GM08714 (cell line): Measurements from ENCODE around the gene LOXL4.

ENCODE experiments used
- H3K4me3 ChIP-seq: fragments of 200-500 bp; sonication (Bioruptor generic); 2 replicates; pipeline ENCODE4 v1.5.1; 2014; ENCODE audit warnings: mild to moderate bottlenecking, low read length, inconsistent platforms
- ZNF274 ChIP-seq: IDR thresholded peaks from 2 replicates; pipeline ENCODE4 v1.6.1; 2012; ENCODE audit warnings: mild to moderate bottlenecking, low read depth, low read length

LOXL4 gene

DNA sequence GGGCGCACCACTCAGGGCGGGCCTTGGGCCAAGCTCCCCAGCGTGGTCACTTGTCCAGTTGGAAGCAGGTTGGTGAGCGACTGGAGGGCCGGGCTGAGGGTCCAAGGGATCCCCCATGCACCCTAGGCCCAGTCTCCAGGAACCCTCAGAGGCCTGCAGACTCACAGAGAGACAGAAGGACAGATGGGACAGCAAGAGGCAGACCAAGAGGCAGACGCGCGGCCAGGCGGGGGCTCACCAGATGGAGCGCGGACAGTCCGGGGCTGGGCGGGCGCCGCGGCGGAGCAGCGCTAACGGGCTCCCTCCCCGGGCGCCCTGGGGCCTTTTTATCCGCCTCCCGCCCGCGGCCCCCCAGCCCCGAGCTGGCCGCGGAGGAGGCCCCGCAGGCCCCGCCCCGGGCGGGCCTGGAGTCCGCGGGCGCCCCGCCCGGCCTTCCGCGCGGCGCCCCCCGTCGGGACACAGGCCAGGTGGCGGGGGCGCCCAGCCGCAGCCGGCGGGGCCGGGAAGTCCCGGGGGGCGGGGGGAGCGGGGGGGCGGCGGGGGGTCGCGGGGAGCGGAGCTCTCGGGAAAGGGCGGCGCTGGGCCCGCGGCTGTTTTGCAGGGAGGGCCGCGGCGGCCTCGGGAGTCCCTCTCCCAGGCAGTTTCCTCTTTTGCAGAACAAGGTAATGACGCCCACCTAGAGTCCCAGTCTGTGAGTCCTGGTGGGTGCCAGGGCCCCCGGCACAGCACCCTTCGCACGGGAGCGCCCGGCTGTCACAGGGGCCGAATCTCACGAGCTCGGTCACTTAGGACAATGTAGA is at the start of gene LOXL4:
TSS of gene LOXL4 (minus strand) at position 301 of the 800 bp plus-strand sequence. CDS start 5,175 bp downstream, outside the sequence.
- H3K4me3 ChIP-seq, result no peak within 1 kb of the TSS
- TF ChIP-seq ZNF274, result no peak

DNA sequence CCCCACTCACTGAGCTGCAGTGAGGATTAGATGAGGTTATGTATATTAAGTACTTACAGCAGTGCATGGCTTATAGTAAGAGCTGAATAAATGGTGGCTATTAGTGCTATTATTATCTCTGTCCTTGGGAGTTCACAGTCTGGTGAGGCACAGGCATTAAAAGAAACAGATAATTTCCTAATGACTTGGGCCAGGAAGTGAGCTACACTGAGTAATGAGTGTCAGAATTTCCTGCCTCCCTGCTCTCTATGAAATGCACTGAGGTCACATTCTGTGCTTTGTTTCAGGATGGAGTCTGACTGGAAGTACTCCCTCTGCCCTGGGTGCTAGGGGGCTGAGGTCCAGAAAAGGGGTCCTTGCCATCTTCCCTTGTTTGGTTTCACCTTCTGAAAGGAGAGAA is 48.7 kb upstream of the LOXL4 start:
- no peak overlapping the region for H3K4me3 ChIP-seq
- no peak for TF ChIP-seq ZNF274

DNA sequence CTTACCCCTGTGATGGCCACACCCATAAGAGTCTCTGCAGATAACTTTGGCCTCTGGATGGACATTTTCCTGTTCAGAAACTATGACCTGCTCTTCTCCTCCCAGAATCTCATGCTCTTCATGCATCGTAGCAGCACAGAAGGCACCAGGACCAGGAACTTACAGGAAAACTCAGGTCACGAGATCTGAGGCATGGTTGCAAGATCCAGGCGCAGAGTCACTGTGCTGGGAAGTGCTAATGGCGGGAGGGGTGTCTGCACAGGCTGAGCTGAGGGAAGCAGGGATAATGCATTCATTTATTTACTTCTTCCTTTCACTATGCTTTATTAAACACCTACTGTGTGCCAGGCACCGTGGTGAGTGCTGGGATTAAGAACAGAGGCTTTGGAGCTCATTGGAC is 48.2 kb upstream of the LOXL4 start:
- H3K4me3 ChIP-seq, result no peak overlapping the region
- no peak for TF ChIP-seq ZNF274

DNA sequence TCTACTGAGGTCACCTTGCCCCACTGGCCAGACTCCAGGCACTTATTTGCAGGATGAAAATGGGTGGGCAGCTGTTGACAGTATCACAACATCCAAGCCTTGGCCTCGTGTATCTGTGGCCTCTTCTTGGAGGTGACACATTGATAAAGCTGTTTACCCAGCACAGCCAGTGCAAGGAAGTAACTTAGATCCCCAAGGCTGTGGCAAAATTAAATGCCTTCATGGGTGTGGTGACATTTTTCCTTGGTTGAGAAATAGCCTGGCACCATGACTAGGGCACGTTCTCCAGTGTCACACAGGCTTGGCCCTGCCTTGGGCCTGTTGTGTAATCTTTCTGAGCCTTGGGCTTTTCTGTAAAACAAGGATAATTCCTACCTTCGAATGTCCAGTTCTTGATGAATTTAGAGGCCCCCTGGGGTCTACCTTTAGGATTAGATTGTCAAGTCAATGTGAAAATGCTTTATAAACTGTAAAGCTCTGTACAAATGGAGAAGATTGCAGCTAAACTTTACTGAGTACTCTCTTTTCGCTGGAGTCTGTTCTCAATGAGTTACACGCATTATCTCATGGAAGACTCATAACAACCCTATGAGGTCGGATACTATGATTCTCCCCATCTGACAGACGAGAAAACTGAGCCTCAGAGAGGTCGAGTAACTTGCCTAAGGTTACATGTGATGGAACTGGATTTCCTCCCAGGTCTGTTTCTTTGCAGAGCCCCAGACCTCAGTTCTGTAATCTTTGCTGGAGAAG is 46.7 kb upstream of the LOXL4 start:
- no peak for TF ChIP-seq ZNF274
- no peak overlapping the region for H3K4me3 ChIP-seq

DNA sequence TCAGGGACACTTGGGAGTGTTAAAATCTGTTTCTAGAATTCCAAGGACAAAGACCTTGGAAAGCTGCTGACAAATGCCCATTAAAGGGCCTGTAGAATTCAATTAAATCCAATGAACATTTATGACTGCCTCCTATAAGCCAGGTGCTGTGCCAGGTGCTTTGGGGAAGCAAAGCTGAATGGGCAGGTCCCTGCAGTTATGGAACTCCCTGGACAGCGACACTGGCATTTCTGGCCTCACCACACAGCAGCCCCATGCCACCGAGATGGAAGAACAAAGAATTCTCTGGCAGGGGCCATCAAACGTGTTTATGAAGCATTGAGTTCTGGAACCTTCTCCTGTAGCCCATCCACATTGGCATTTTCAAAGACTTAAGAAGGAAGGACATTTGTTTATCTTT is 45.6 kb upstream of the LOXL4 start:
- TF ChIP-seq ZNF274, result no peak
- H3K4me3 ChIP-seq, result no peak overlapping the region

DNA sequence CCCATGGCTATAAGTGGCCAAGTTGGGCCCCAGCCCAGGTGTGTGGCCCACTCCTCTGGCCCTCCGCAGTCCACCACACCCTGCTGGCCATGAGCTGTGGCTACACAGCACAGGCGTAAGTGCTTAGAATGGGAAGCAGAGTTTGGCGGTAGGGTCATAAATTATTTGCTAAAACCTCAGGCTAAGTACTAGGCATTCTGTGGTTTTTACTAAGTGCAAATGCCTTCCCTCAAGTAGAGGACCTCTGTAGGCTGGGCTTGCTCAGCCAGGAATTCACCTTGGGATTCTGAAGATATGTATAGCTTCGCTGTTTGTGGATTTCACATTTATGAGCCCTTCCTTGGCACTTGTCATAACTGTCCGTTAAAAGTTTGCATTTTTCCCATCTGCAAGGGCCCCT is 44.8 kb upstream of the LOXL4 start:
- no peak for TF ChIP-seq ZNF274
- H3K4me3 ChIP-seq, result no peak overlapping the region

DNA sequence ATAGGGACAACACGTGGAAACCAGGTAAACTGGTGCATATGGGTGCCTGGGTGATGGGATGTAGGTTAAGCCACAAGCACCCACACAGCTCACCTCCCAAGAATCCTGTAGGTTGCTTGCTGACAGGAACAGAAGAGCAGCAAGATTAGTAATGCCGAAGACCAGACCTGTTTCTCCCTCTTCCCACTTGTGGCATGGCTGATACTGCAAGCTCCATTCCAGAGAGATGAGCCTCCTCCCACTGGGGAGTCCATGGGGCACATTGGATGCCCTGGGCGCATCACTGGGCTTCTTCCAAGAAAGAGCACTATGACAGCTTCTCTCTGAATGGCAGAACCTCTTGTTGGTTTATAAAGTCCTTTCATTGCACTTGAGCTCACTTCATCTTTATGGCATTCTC is 44.4 kb upstream of the LOXL4 start:
- H3K4me3 ChIP-seq, result no peak overlapping the region
- no peak for TF ChIP-seq ZNF274

DNA sequence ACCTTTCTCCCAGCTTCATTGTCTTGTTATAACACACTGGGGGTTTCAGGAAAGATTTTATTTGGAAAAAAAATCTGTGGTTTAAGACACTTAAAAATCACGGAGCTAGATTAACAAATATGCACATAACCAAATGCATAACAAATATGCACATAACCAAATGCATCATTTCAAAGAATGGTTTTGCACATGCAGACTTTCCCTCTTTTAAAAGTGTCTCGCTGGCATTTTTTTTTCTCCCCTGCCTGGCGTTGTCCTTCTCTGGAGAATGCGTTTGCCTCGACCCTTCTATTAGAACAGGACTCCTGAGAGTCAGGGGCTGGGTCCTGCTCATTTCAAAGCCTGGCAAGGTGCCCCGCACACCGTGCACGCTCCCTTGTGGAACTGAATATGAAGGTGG is 42.7 kb upstream of the LOXL4 start:
- TF ChIP-seq ZNF274, result no peak
- no peak overlapping the region for H3K4me3 ChIP-seq

DNA sequence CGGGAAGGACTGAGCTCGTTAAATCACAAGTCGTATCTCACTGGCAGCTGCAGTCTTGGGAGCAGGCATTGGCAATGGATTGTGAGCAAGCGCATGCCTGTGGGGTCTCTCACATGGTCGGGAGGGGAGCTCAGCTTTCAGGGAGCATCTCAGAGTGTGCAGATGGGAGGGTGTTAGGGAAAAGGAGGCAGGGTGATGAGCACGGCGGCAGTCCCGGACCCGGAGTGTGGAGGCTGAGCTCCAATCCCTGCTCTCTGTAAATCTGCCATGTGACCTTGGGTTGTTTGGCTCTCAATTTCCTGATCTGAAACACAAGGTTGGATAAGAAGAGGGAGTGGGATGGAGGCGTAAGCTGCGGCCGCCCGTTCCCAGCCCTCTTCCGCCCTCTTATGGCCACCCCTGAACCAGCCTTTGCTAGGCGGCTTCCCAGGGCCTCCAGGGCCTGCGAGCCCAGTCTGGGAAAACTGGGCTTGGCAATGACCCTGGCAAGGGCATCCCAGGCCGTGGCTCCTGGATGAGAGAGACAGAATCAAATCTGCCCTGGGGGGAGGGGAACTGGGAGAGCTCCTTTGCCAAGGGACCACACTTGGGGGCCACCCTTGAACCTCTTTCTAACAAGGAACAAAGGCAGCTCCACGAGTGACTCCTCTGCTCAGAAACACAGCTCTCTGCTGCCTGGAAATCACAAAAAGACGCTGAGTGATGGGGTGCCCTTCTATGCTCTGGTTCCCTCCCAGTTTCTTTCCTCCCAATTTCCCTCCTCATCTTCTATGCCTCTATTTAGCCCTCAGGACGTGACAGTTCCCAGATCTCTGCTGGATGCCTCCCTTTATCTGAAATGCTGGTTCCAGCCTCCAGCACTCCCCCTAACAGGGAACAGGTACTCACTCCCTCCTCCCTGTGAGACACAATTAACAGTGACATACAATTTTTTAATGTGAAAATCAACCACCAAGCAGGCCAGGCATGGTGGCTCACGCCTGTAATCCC is 41.7 kb upstream of the LOXL4 start:
- H3K4me3 ChIP-seq, result no peak overlapping the region
- TF ChIP-seq ZNF274, result no peak

DNA sequence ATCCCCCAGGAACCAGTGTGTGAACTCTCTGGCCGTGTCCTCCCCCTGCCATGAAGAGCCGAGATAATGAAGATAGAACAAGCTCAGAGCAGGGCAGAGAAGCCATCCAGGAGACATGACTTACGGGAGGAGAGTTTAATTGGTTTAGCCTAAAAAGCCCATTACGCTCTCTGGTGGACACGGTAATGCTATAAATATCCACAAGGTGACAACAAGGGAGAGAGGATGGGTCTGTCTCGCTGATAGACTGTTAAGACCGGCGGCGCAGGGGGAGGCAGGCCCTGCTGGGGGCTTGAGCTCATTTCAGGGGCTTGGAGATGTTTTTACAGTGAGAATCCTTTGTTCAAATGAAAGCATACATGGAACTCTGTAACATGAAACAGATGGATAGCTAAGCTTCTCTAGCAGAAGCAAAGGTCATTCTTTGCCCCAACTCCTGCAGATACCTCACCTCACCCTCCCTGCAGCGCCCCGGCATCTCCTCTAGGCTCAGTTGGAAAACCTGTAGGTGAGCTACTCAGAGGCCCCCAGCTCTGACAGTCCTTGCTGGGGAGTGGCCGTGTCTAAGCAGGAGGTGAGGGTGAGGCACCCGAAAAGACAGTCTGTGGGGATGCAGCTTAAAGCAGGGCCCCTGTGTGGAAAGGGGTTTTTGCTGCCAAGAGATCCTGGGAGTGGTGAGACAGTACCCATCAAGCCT is 40.8 kb upstream of the LOXL4 start:
- TF ChIP-seq ZNF274, result no peak
- H3K4me3 ChIP-seq, result no peak overlapping the region

DNA sequence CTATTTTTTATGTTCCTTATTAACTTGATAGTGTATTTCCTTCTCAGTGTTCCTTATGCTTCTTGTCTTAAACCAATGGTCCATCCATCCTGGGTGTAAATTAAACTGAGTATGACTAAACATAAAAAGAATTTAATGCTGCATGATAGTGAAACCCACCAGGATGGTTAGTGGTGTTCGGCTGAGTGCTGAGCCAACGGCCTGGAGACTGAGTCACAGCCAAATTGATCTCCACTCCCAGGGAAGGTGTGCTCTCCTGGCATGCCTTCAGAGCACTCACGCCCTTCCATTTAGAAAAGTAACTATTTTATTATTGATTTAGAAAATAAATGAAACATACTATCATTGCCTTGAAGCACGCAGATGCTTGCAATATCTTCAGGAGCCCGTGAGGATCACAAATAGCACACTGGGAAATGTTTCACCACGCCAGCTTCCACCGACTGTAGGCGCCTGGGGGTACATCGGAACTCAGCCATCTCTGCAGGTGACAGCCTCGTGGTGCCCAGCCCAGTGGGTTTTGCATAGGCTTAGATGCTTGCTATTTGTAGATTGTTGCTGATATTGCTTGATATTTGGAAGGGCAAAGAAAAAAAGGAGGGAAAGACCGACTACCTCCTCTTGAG is 40.0 kb upstream of the LOXL4 start:
- TF ChIP-seq ZNF274, result no peak
- no peak overlapping the region for H3K4me3 ChIP-seq

DNA sequence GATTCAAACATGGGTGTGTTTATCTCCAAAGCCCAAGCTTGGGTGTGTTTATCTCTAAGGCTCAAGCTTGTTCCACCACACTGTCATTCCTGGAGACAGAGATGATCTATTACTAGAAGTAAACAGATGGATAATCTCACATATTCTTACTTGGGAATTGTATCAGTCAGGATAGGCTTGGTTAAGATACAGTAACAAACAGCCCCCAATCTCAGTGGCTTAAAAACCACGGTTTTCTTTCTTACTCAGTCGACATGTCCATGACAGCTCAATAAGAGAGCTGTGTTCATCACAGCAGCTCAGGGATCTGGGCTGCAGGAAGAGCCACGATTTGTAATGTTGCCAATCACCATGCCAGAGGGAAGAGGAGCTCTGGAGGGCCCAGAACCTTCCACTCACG is 38.5 kb upstream of the LOXL4 start:
- no peak overlapping the region for H3K4me3 ChIP-seq
- no peak for TF ChIP-seq ZNF274

DNA sequence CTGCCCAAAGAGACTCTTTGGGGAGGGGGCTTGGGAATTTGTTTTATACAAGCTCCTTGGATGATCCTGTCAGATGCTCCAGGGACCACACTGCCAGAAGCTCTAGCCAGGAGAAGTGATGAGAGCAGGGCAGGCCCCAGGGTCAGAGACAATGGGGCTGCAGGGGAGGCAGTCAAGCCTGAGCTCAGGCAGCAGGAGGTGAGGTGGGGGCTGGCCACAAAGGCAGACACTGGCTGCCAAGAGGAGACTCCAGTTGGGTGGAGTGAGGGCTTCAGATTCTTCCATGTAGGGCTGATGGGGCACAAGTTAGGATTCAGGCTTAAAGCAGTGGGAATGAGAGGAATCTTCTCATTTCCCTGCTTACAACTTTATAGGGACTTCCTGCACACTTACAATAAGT is 35.6 kb upstream of the LOXL4 start:
- TF ChIP-seq ZNF274, result no peak
- no peak overlapping the region for H3K4me3 ChIP-seq

DNA sequence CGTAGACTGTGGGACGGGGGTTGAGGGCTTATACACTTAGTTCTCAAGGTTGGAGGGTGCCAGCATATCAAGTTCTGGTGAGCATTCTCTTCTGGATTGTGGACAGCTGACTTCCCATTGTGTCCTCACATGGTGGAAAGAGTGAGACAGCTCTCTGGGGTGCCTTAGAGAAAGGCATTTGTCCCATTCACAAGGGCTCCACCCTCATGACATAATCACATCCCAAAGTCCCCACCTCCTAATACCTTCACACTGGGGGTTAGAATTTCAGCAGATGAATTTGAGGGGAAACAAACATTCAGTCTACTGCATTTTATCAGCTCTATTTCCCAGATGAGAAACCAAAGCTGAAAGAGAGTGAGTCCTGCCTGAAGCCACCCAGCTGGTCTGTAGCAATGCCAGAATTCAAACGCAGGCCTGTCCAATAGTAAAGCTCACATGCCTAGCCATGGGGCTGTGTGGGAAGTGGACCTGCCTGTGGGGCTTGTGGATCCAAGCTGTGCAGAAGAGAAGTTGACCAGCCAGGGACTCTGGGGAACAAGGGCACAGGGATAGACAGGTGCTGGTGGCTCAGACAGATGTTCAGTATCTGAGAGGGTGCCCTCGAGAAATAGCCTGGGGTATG is 34.9 kb upstream of the LOXL4 start:
- TF ChIP-seq ZNF274, result no peak
- no peak overlapping the region for H3K4me3 ChIP-seq
